ENCODE results near the gene ZFP90.
"Not testable (repeated sequence)": the region's sequence is repeated elsewhere in the genome, so short reads cannot be mapped to it uniquely, and the experiment has no call there.

Gene ZFP90

DNA sequence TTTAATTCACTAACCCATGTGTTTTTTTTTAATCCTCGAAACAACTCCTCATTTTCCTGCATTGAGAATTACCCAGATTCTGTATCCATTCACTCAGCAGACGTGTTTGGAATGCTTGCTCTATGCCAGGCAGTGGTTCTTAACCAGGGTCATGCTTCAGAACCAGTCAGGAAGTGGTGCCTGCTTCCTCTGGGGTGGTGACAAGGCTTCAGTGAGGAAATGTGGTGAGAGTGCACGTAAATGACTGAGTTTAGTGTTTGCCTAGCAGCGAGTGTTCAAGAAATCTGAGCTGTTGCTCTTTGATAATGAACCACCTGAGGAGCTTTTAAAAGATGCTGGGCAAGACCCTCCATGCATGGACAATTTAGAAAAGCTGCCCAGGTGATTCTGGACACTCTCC lies 9.9 kb downstream of the ZFP90 start:
- H3K4me3 ChIP-seq: no peak overlapping the region
- no peak overlapping the region for H3K9ac ChIP-seq (ENCODE audit: insufficient read length)
- H3K27ac ChIP-seq: no peak overlapping the region
- no peaks in the 10 kb centered on the region for H3K9me3 ChIP-seq (ENCODE audit: low read depth, low read length)
- peaks cover 9% of the 10 kb centered on the region; the same call in 1 of the 2 replicates for H3K36me3 ChIP-seq (ENCODE audit: insufficient read depth, low read length)
- DNase-seq (ENCODE audit: low read depth, low spot score): no peak
- TF ChIP-seq FOXP2 (optimal IDR thresholded peaks at IDR 0.05; ENCODE audit: control extremely low read depth, extremely low read length, insufficient read depth) (no peak), EZH2 (IDR thresholded peaks at IDR 0.05) (no peak)

DNA sequence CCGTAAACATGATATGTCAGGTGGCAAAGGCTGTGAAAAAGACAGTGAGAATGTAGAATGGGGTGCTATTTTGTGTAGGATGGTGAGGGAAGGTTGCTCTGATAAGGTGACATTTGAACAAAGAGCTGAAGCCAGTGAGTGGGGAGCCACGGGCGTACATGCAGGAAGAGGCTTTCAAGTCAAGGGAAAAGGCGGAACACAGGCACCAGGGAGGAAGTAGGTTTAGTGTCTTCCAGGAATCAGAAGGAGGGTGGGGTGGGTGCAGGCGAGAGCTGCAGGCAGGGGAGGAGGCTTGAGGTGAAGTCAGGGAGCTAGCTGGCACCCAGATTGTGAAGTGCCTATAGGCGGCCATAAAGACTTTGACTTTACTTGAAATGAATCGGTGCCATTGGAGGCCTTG lies 14.1 kb downstream of the ZFP90 start:
- H3K36me3 ChIP-seq (ENCODE audit: insufficient read depth, low read length): peaks cover 14% of the 10 kb centered on the region; the same call in 1 of the 2 replicates
- H3K9ac ChIP-seq (ENCODE audit: insufficient read length): no peak overlapping the region
- no peaks in the 10 kb centered on the region for H3K9me3 ChIP-seq (ENCODE audit: low read depth, low read length)
- H3K27ac ChIP-seq: no peak overlapping the region
- DNase-seq (ENCODE audit: low read depth, low spot score): no peak
- TF ChIP-seq FOXP2 (optimal IDR thresholded peaks at IDR 0.05; ENCODE audit: control extremely low read depth, extremely low read length, insufficient read depth) (no peak), EZH2 (IDR thresholded peaks at IDR 0.05) (no peak)
- no peak overlapping the region for H3K4me3 ChIP-seq

GRCh38 chr16:68560341-68560740 lies 21.2 kb downstream of the ZFP90 start:
- H3K27ac ChIP-seq; DNase-seq (ENCODE audit: low read depth, low spot score); H3K4me3 ChIP-seq; H3K9ac ChIP-seq (ENCODE audit: insufficient read length): not testable (repeated sequence)
- Histone ChIP-seq H3K9me3 (ENCODE audit: low read depth, low read length) (peaks cover 13% of the 10 kb centered on the region; the same call in 1 of the 2 replicates), H3K36me3 (ENCODE audit: insufficient read depth, low read length) (peaks cover 47% of the 10 kb centered on the region)

GRCh38 chr16:68563631-68564381 lies 24.7 kb downstream of the ZFP90 start:
- H3K36me3 ChIP-seq (ENCODE audit: insufficient read depth, low read length): peaks cover 36% of the 10 kb centered on the region
- DNase-seq (ENCODE audit: low read depth, low spot score): no peak
- H3K9ac ChIP-seq (ENCODE audit: insufficient read length): no peak overlapping the region
- no peak overlapping the region for H3K27ac ChIP-seq
- H3K9me3 ChIP-seq (ENCODE audit: low read depth, low read length): peaks cover 12% of the 10 kb centered on the region; the same call in 1 of the 2 replicates
- TF ChIP-seq POLR2AphosphoS5 (IDR thresholded peaks at IDR 0.05; ENCODE audit: borderline replicate concordance, low read depth, low read length) (no peak), FOXP2 (optimal IDR thresholded peaks at IDR 0.05; ENCODE audit: control extremely low read depth, extremely low read length, insufficient read depth) (no peak), EZH2 (IDR thresholded peaks at IDR 0.05) (no peak)
- H3K4me3 ChIP-seq: no peak overlapping the region

- no peak for DNase-seq (ENCODE audit: low read depth, low spot score)
- no peak for TF ChIP-seq FOXP2 (optimal IDR thresholded peaks at IDR 0.05; ENCODE audit: control extremely low read depth, extremely low read length, insufficient read depth)
- no peak for TF ChIP-seq POLR2AphosphoS5 (IDR thresholded peaks at IDR 0.05; ENCODE audit: borderline replicate concordance, low read depth, low read length)
- no peak for TF ChIP-seq EZH2 (IDR thresholded peaks at IDR 0.05)
- Histone ChIP-seq H3K9ac (ENCODE audit: insufficient read length) (no peak overlapping the region), H3K4me3 (no peak overlapping the region), H3K36me3 (ENCODE audit: insufficient read depth, low read length) (peaks cover 33% of the 10 kb centered on the region), H3K27ac (no peak overlapping the region), H3K9me3 (ENCODE audit: low read depth, low read length) (peaks cover 11% of the 10 kb centered on the region; the same call in 1 of the 2 replicates)
Measured at GRCh38 chr16:68564382-68564985, 25.4 kb downstream of the ZFP90 start.

DNA sequence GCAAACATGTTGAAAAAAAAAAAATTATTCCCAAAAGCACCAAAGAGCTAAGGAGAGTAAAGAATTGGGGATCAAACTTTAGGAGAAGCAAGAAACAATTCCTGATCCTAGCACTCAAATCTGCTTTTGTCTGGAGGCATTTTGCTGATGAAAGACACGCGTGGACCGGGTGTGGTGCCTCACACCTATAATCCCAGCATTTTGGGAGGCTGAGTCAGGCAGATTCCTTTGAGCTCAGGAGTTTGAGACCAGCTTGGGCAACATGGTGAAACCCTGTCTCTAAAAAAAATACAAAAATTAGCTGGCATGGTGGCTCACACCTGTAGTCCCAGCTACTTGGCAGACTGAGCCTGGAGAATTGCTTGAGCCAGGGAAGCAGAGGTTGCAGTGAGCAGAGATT lies 35.4 kb downstream of the ZFP90 start:
- H3K4me3 ChIP-seq: no peak overlapping the region
- H3K9me3 ChIP-seq (ENCODE audit: low read depth, low read length): no peaks in the 10 kb centered on the region
- no peak overlapping the region for H3K27ac ChIP-seq
- TF ChIP-seq EZH2 (IDR thresholded peaks at IDR 0.05): no peak
- no peak for TF ChIP-seq POLR2AphosphoS5 (IDR thresholded peaks at IDR 0.05; ENCODE audit: borderline replicate concordance, low read depth, low read length)
- no peak for TF ChIP-seq FOXP2 (optimal IDR thresholded peaks at IDR 0.05; ENCODE audit: control extremely low read depth, extremely low read length, insufficient read depth)
- H3K9ac ChIP-seq (ENCODE audit: insufficient read length): no peak overlapping the region
- no peaks in the 10 kb centered on the region for H3K36me3 ChIP-seq (ENCODE audit: insufficient read depth, low read length)
- DNase-seq (ENCODE audit: low read depth, low spot score): no peak

DNA sequence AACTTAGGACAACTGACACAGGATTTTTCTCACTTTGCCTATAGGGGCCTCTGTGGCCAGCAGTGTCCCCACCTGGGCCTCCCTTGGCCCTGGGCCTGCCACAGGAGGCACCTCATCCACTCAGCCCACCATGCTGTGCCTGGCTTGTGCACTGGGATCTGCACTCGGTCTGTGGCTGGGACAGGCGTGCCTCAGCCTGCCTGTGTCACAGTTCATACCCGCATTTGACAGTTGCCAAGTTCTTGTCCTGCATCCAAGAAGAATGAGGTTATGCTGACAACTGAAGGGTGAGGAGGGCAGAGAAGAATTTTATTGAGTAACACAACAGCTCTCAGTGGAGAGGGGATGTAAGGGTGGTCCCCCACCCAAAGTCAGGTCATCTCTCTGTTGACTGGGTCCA lies 36.0 kb downstream of the ZFP90 start:
- Histone ChIP-seq H3K9me3 (ENCODE audit: low read depth, low read length) (no peaks in the 10 kb centered on the region), H3K36me3 (ENCODE audit: insufficient read depth, low read length) (no peaks in the 10 kb centered on the region), H3K9ac (ENCODE audit: insufficient read length) (no peak overlapping the region), H3K4me3 (no peak overlapping the region), H3K27ac (no peak overlapping the region)
- TF ChIP-seq POLR2AphosphoS5 (IDR thresholded peaks at IDR 0.05; ENCODE audit: borderline replicate concordance, low read depth, low read length) (no peak), EZH2 (IDR thresholded peaks at IDR 0.05) (no peak), FOXP2 (optimal IDR thresholded peaks at IDR 0.05; ENCODE audit: control extremely low read depth, extremely low read length, insufficient read depth) (no peak)
- no peak for DNase-seq (ENCODE audit: low read depth, low spot score)

DNA sequence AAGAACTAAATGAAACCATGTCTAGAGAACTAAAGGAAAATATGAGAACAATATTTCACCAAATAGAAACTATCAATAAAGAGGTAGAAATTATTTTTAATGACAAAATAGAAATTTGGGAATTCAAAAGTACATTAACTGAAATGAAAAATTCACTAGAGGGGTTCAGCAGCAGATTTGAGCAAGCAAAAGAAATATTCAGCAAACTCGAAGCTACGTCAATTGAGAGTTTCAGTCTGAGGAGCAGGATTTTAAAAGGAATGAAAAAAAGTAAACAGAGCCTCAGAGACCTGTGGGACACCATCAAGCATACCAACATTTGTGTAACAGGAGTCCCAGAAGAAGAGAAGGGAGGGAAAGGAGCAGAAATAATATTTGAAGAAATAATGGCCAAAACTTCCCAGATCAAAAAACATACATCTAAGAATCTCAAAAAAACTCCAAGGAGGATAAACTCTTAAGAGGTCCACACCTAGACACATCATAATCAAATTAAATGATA lies 38.3 kb downstream of the ZFP90 start:
- Histone ChIP-seq H3K27ac (no peak overlapping the region), H3K4me3 (no peak overlapping the region), H3K9me3 (ENCODE audit: low read depth, low read length) (no peaks in the 10 kb centered on the region), H3K9ac (ENCODE audit: insufficient read length) (no peak overlapping the region), H3K36me3 (ENCODE audit: insufficient read depth, low read length) (no peaks in the 10 kb centered on the region)
- no peak for DNase-seq (ENCODE audit: low read depth, low spot score)
- TF ChIP-seq EZH2 (IDR thresholded peaks at IDR 0.05) (no peak), POLR2AphosphoS5 (IDR thresholded peaks at IDR 0.05; ENCODE audit: borderline replicate concordance, low read depth, low read length) (no peak), FOXP2 (optimal IDR thresholded peaks at IDR 0.05; ENCODE audit: control extremely low read depth, extremely low read length, insufficient read depth) (no peak)
